GM12891 (cell line): Measurements from ENCODE around the gene NHS.

Experiments used
- POLR2A ChIP-seq: IDR thresholded peaks from 2 replicates; pipeline ENCODE4 v1.6.1; 2011; ENCODE audit warnings: low read depth, low read length, control low read depth
- POLR2AphosphoS5 ChIP-seq: IDR thresholded peaks from 2 replicates; pipeline ENCODE4 v1.6.1; 2011; ENCODE audit warnings: low read depth, low read length, control low read depth
- SPI1 ChIP-seq: IDR thresholded peaks from 2 replicates; pipeline ENCODE4 v1.6.1; 2011; ENCODE audit warnings: low read depth, low read length, control low read depth
- TAF1 ChIP-seq: IDR thresholded peaks from 2 replicates; pipeline ENCODE4 v1.6.1; 2011; ENCODE audit warnings: low read depth, low read length, control low read depth

- no peak for TF ChIP-seq POLR2A
- no peak for TF ChIP-seq POLR2AphosphoS5
- TF ChIP-seq TAF1 = no peak
- TF ChIP-seq SPI1 = no peak
These were observed 40.3 kb downstream of the NHS start for GRCh38 chrX:17415242-17415810.
